ENCODE measurements around the gene KCNK3.

Gene KCNK3

GRCh38 chr2:26666671-26667070, 25.9 kb upstream of the KCNK3 start:
- DNase-seq = no peak

- DNase-seq = no peak
These were observed 24.5 kb upstream of the KCNK3 start for GRCh38 chr2:26668041-26668440.

GRCh38 chr2:26668856-26669750, 23.4 kb upstream of the KCNK3 start:
- DNase-seq = no peak

GRCh38 chr2:26670171-26670570, 22.4 kb upstream of the KCNK3 start:
- no peak for DNase-seq

GRCh38 chr2:26670931-26671460, 21.5 kb upstream of the KCNK3 start:
- no peak for DNase-seq

GRCh38 chr2:26671691-26672090, 20.8 kb upstream of the KCNK3 start:
- DNase-seq = no peak

- no peak for DNase-seq
These were observed 20.3 kb upstream of the KCNK3 start for GRCh38 chr2:26672112-26672817.

- DNase-seq = no peak
These were observed 19.6 kb upstream of the KCNK3 start for GRCh38 chr2:26672818-26673393.

- DNase-seq = no peak
These were observed 18.3 kb upstream of the KCNK3 start for GRCh38 chr2:26674002-26674751.

GRCh38 chr2:26674771-26675170, 17.8 kb upstream of the KCNK3 start:
- DNase-seq = no peak

GRCh38 chr2:26675651-26676255, 16.8 kb upstream of the KCNK3 start:
- no peak for DNase-seq

GRCh38 chr2:26678035-26678434, 14.5 kb upstream of the KCNK3 start:
- DNase-seq = no peak

- no peak for DNase-seq
These were observed 12.7 kb upstream of the KCNK3 start for GRCh38 chr2:26679867-26680266.

- no peak for DNase-seq
These were observed 10.9 kb upstream of the KCNK3 start for GRCh38 chr2:26681656-26682055.

GRCh38 chr2:26682155-26682554, 10.4 kb upstream of the KCNK3 start:
- no peak for DNase-seq

- no peak for DNase-seq
These were observed 8.9 kb upstream of the KCNK3 start for GRCh38 chr2:26683583-26683982.

- DNase-seq = no peak
These were observed 7.2 kb upstream of the KCNK3 start for GRCh38 chr2:26685341-26685740.

- no peak for DNase-seq
These were observed 6.3 kb upstream of the KCNK3 start for GRCh38 chr2:26685989-26686839.

GRCh38 chr2:26687328-26687727, 5.2 kb upstream of the KCNK3 start:
- DNase-seq = no peak

- DNase-seq = no peak
These were observed 4.7 kb upstream of the KCNK3 start for GRCh38 chr2:26687801-26688200.

- DNase-seq = no peak
These were observed 1.4 kb upstream of the KCNK3 start for GRCh38 chr2:26691161-26691560.

GRCh38 chr2:26691881-26692278, 642 bp upstream of the KCNK3 start:
- DNase-seq = no peak

All from GDM1 (cell line).